ENCODE measurements around the gene TBC1D8. TPM values are rescaled to one million over a fixed set of nuclear protein-coding genes. Genes with fewer than 3 reads are reported as not detected.

TBC1D8 gene
- total and polyA plus RNA-seq, 2 of the 13 experiments (the other 11 are each of a cell fraction or from before 2014, with no cell fraction given): 45.1 to 95.4 TPM

- TF ChIP-seq ZFP36 (IDR thresholded peaks at IDR 0.05; ENCODE audit: borderline replicate concordance, low read depth, low read length, partially characterized antibody): no peak
- TF ChIP-seq ZNF230 (CRISPR knock-in tag; IDR thresholded peaks at IDR 0.05): no peak
- TF ChIP-seq, protein P1, sequence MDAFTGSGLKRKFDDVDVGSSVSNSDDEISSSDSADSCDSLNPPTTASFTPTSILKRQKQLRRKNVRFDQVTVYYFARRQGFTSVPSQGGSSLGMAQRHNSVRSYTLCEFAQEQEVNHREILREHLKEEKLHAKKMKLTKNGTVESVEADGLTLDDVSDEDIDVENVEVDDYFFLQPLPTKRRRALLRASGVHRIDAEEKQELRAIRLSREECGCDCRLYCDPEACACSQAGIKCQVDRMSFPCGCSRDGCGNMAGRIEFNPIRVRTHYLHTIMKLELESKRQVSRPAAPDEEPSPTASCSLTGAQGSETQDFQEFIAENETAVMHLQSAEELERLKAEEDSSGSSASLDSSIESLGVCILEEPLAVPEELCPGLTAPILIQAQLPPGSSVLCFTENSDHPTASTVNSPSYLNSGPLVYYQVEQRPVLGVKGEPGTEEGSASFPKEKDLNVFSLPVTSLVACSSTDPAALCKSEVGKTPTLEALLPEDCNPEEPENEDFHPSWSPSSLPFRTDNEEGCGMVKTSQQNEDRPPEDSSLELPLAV (CRISPR knock-in tag; conservative IDR thresholded peaks at IDR 0.05; ENCODE audit: low read depth): no peak
- TF ChIP-seq ZMYM2 (CRISPR knock-in tag; IDR thresholded peaks at IDR 0.05): peak; percentile 74
- TF ChIP-seq CHD2 (IDR thresholded peaks at IDR 0.05; ENCODE audit: low read depth, low read length): peak; percentile 79
- peak; percentile 86 for TF ChIP-seq ISL2 (CRISPR knock-in tag; IDR thresholded peaks at IDR 0.05)
- peak; percentile 95 for TF ChIP-seq POGZ (CRISPR knock-in tag; IDR thresholded peaks at IDR 0.05)
- TF ChIP-seq SAFB2 (CRISPR knock-in tag; IDR thresholded peaks at IDR 0.05; ENCODE audit: borderline replicate concordance, low read depth): no peak
- no peak for TF ChIP-seq ZNF276 (CRISPR knock-in tag; IDR thresholded peaks at IDR 0.05; ENCODE audit: low read depth)
- TF ChIP-seq SIX4 (CRISPR knock-in tag; IDR thresholded peaks at IDR 0.05): peak; percentile 25; the same call in 1 of the 2 replicates
- peak; percentile 77; the same call in 1 of the 2 replicates for TF ChIP-seq MYC (CRISPR knock-in tag; IDR thresholded peaks at IDR 0.05; ENCODE audit: borderline replicate concordance)
- TF ChIP-seq, protein P2, sequence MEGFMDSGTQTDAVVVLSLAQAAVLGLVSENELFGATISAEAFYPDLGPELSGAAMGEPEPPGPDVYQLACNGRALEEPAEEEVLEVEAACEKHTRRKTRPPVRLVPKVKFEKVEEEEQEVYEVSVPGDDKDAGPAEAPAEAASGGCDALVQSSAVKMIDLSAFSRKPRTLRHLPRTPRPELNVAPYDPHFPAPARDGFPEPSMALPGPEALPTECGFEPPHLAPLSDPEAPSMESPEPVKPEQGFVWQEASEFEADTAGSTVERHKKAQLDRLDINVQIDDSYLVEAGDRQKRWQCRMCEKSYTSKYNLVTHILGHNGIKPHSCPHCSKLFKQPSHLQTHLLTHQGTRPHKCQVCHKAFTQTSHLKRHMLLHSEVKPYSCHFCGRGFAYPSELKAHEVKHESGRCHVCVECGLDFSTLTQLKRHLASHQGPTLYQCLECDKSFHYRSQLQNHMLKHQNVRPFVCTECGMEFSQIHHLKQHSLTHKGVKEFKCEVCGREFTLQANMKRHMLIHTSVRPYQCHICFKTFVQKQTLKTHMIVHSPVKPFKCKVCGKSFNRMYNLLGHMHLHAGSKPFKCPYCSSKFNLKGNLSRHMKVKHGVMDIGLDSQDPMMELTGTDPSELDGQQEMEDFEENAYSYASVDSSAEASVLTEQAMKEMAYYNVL (CRISPR knock-in tag; IDR thresholded peaks at IDR 0.05; ENCODE audit: borderline replicate concordance): peak; percentile 91; the same call in 1 of the 2 replicates
- no peak for TF ChIP-seq ZNF83 (CRISPR knock-in tag; IDR thresholded peaks at IDR 0.05; ENCODE audit: borderline replicate concordance)
- TF ChIP-seq SMARCC2 (IDR thresholded peaks at IDR 0.05): no peak
- no peak for TF ChIP-seq AGO2 (optimal IDR thresholded peaks at IDR 0.05; ENCODE audit: low read depth, low read length)
- TF ChIP-seq ZNF781 (CRISPR knock-in tag; IDR thresholded peaks at IDR 0.05; ENCODE audit: borderline replicate concordance, not compliant biosample characterization): peak; percentile 86
- peak; percentile 71; the same call in 1 of the 2 replicates for TF ChIP-seq ZNF414 (CRISPR knock-in tag; IDR thresholded peaks at IDR 0.05)
- no peak; the same call in 1 of the 2 replicates for TF ChIP-seq NR1H2 (CRISPR knock-in tag; IDR thresholded peaks at IDR 0.05; ENCODE audit: borderline replicate concordance, low read depth)
- TF ChIP-seq GZF1 (CRISPR knock-in tag; IDR thresholded peaks at IDR 0.05): no peak
- no peak for TF ChIP-seq POLR2AphosphoS2 (IDR thresholded peaks at IDR 0.05; ENCODE audit: low read depth, low read length)
- no peak for TF ChIP-seq ATRX (CRISPR knock-in tag; IDR thresholded peaks at IDR 0.05; ENCODE audit: borderline replicate concordance)
- TF ChIP-seq MXI1 (IDR thresholded peaks at IDR 0.05; ENCODE audit: borderline replicate concordance, low read depth, low read length): peak; percentile 71; the same call in 1 of the 3 replicates
- no peak for TF ChIP-seq ZNF232 (CRISPR knock-in tag; IDR thresholded peaks at IDR 0.05; ENCODE audit: borderline replicate concordance)
These were observed 44.6 kb downstream of the TBC1D8 start (continued) for GRCh38 chr2:101106453-101107181.

Data from HepG2 (cell line).